SK-N-SH (cell line): Measurements from ENCODE around the gene CBY2. TPM values are rescaled to one million over a fixed set of nuclear protein-coding genes. Genes with fewer than 3 reads are reported as not detected.

Experiments used
- CTCF ChIA-PET: fragments of 300-600, 350-600 bp; formaldehyde crosslinking; extraction: SDS; loops from one replicate; lab custom pipeline; 2021; lab: Yijun Ruan, JAX
- POLR2A ChIA-PET: fragments of 350-600 bp; sonication (Branson Sonifier 250); formaldehyde crosslinking; extraction: SDS; loops from one replicate; lab custom pipeline; 2020; ENCODE audit warnings: antibody characterized with exemption, inconsistent platforms; lab: Yijun Ruan, JAX
- DNase-seq: peaks from one replicate; pipeline ENCODE4 v3.0.0; 2012
- H2AFZ ChIP-seq: fragments of 200-600 bp; sonication (generic); 2 replicates; pipeline ENCODE4 v1.8.1; 2016; ENCODE audit warnings: antibody characterized with exemption, mild to moderate bottlenecking, low read depth
- H3F3A ChIP-seq: fragments of 200-600 bp; sonication (generic); replicated peaks from 2 replicates; pipeline ENCODE3; 2016; ENCODE audit warnings: antibody characterized with exemption, mild to moderate bottlenecking; ENCODE audit not compliant: insufficient read depth
- H3K27ac ChIP-seq, 2 experiments: fragments of 200-500 bp in 1 of 2; fragments of 200-600 bp in 1 of 2; sonication (Bioruptor generic) in 1 of 2; sonication (generic), shearing (Covaris generic) in 1 of 2; 2 replicates each; pipeline versions ENCODE4 v1.5.1 to v1.6.1; 2014 to 2016; ENCODE audit warnings: low read depth in 2 of 2, inconsistent platforms in 1 of 2, low read length in 1 of 2, mild to moderate bottlenecking in 1 of 2, mixed read lengths in 1 of 2
- H3K27me3 ChIP-seq: fragments of 200-600 bp; sonication (generic), shearing (Covaris generic); 2 replicates; pipeline ENCODE4 v1.6.1; 2016; ENCODE audit warnings: mixed run types; ENCODE audit not compliant: insufficient read depth
- H3K36me3 ChIP-seq, 2 experiments: fragments of 200-500 bp in 1 of 2; fragments of 200-600 bp in 1 of 2; sonication (Bioruptor generic) in 1 of 2; sonication (generic) in 1 of 2; replicated peaks in 1 of 2; 2 replicates each; pipeline versions ENCODE3 to v1.5.1; 2014 to 2016; ENCODE audit warnings: low read length in 1 of 2, mild to moderate bottlenecking in 1 of 2; ENCODE audit not compliant: insufficient read depth in 2 of 2, control insufficient read depth in 1 of 2
- H3K4me1 ChIP-seq, 2 experiments: fragments of 200-500 bp in 1 of 2; fragments of 200-600 bp in 1 of 2; sonication (Bioruptor generic) in 1 of 2; sonication (generic), shearing (Covaris generic) in 1 of 2; 2 replicates each; pipeline versions ENCODE4 v1.5.1 to v1.6.1; 2014 to 2016; ENCODE audit warnings: low read depth in 1 of 2, low read length in 1 of 2, mixed run types in 1 of 2; ENCODE audit not compliant: insufficient read depth in 2 of 2, control insufficient read depth in 1 of 2
- H3K4me2 ChIP-seq: fragments of 200-600 bp; sonication (generic), shearing (Covaris generic); 2 replicates; pipeline ENCODE4 v1.6.1; 2017; ENCODE audit warnings: mixed run types
- H3K4me3 ChIP-seq, 2 experiments: fragments of 200-500 bp in 1 of 2; fragments of 200-600 bp in 1 of 2; sonication (Bioruptor generic) in 1 of 2; sonication (generic), shearing (Covaris generic) in 1 of 2; 2 replicates each; pipeline versions ENCODE4 v1.5.1 to v1.8.1; 2014 to 2016; ENCODE audit warnings: low read depth in 2 of 2, inconsistent platforms in 1 of 2, low read length in 1 of 2, mild to moderate bottlenecking in 1 of 2, mixed read lengths in 1 of 2, moderate library complexity in 1 of 2
- H3K79me2 ChIP-seq: fragments of 200-600 bp; sonication (generic); 2 replicates; pipeline ENCODE4 v1.8.1; 2017; ENCODE audit warnings: mild to moderate bottlenecking; ENCODE audit not compliant: insufficient read depth
- H3K9ac ChIP-seq: fragments of 200-600 bp; sonication (generic); 2 replicates; pipeline ENCODE4 v1.6.1; 2017; ENCODE audit warnings: mixed run types
- H3K9me2 ChIP-seq: fragments of 200-600 bp; sonication (generic); 2 replicates; pipeline ENCODE4 v1.6.1; 2017; ENCODE audit warnings: mixed run types
- H3K9me3 ChIP-seq: fragments of 200-600 bp; sonication (generic); 2 replicates; pipeline ENCODE4 v1.6.1; 2017; ENCODE audit warnings: mixed run types, mild to moderate bottlenecking, moderate library complexity
- H4K20me1 ChIP-seq: fragments of 200-600 bp; sonication (generic); 2 replicates; pipeline ENCODE4 v1.6.1; 2017; ENCODE audit warnings: mild to moderate bottlenecking, mixed run types; ENCODE audit not compliant: insufficient read depth
- EZH2phosphoT487 ChIP-seq: fragments of 200-600 bp; sonication (generic); IDR thresholded peaks from 2 replicates; pipeline ENCODE4 v1.6.1; 2017; ENCODE audit warnings: low read depth, mixed run types, mild to moderate bottlenecking, antibody characterized with exemption, moderate library complexity, borderline replicate concordance
- FOXJ3 ChIP-seq: sonication (generic); formaldehyde crosslinking; IDR thresholded peaks from 2 replicates; pipeline ENCODE4 v1.5.1; 2020; ENCODE audit warnings: mild to moderate bottlenecking, missing genetic modification reagents
- FOXM1 ChIP-seq: IDR thresholded peaks from 2 replicates; pipeline ENCODE4 v1.4.0; 2012; ENCODE audit warnings: low read depth, mild to moderate bottlenecking
- GATA2 ChIP-seq: sonication (generic); formaldehyde crosslinking; IDR thresholded peaks from 2 replicates; pipeline ENCODE4 v1.5.0; 2020; ENCODE audit warnings: mild to moderate bottlenecking, missing genetic modification reagents
- MEF2A ChIP-seq: IDR thresholded peaks from 2 replicates; pipeline ENCODE4 v1.4.0; 2012; ENCODE audit warnings: low read depth, borderline replicate concordance
- NRF1 ChIP-seq: IDR thresholded peaks from 2 replicates; pipeline ENCODE4 v1.6.1; 2012; ENCODE audit warnings: low read depth, mild to moderate bottlenecking, low read length
- POLR2AphosphoS5 ChIP-seq: IDR thresholded peaks from 2 replicates; pipeline ENCODE4 v1.6.1; 2012; ENCODE audit warnings: low read depth, low read length
- RAD21 ChIP-seq: IDR thresholded peaks from 2 replicates; pipeline ENCODE4 v1.6.1; 2012; ENCODE audit warnings: mild to moderate bottlenecking, low read length
- RCOR1 ChIP-seq: fragments of 150-350 bp; IDR thresholded peaks from 2 replicates; pipeline ENCODE4 v1.6.1; 2017; ENCODE audit warnings: antibody characterized with exemption, low read length
- RFX5 ChIP-seq: IDR thresholded peaks from 2 replicates; pipeline ENCODE4 v1.6.1; 2012; ENCODE audit warnings: mild to moderate bottlenecking, improper control_type of control experiment, low read length
- RXRA ChIP-seq: IDR thresholded peaks from 2 replicates; pipeline ENCODE4 v1.4.0; 2012; ENCODE audit warnings: low read depth, mild to moderate bottlenecking, borderline replicate concordance
- TAF1 ChIP-seq: IDR thresholded peaks from 2 replicates; pipeline ENCODE4 v1.6.1; 2012; ENCODE audit warnings: low read depth, mild to moderate bottlenecking, low read length, moderate library complexity, borderline replicate concordance
- YY1 ChIP-seq: IDR thresholded peaks from 2 replicates; pipeline ENCODE4 v1.4.0; 2012; ENCODE audit warnings: low read depth, mild to moderate bottlenecking
- WGBS: methylation state at CpG from one replicate; pipeline ENCODE4 v1.1.6; 2017; ENCODE audit warnings: low lambda C conversion rate; 5-methylcytosine and 5-hydroxymethylcytosine counted together
- polyA plus RNA-seq, 3 experiments: library from polyadenylated mRNA; depleted of rRNA; stranded (reverse); fragments of >200 nt; gene quantifications; 2 replicates each; pipeline ENCODE4 v1.2.3, GENCODE V29; 2012
- TF ChIP-seq, protein P1 (sequence below): IDR thresholded peaks from 2 replicates; pipeline ENCODE4; 2012
- TF ChIP-seq, protein P2 (sequence below): IDR thresholded peaks from 2 replicates; pipeline ENCODE4 v1.4.0; 2012; ENCODE audit warnings: low read depth, borderline replicate concordance
- TF ChIP-seq, protein P3 (sequence below): fragments of 150-350 bp; IDR thresholded peaks from 2 replicates; pipeline ENCODE4 v1.6.1; 2016; ENCODE audit warnings: mild to moderate bottlenecking, low read depth, low read length

Gene CBY2
- polyA plus RNA-seq, 1 of the 3 experiments (the other 2 are of a cell fraction): not detected

DNA sequence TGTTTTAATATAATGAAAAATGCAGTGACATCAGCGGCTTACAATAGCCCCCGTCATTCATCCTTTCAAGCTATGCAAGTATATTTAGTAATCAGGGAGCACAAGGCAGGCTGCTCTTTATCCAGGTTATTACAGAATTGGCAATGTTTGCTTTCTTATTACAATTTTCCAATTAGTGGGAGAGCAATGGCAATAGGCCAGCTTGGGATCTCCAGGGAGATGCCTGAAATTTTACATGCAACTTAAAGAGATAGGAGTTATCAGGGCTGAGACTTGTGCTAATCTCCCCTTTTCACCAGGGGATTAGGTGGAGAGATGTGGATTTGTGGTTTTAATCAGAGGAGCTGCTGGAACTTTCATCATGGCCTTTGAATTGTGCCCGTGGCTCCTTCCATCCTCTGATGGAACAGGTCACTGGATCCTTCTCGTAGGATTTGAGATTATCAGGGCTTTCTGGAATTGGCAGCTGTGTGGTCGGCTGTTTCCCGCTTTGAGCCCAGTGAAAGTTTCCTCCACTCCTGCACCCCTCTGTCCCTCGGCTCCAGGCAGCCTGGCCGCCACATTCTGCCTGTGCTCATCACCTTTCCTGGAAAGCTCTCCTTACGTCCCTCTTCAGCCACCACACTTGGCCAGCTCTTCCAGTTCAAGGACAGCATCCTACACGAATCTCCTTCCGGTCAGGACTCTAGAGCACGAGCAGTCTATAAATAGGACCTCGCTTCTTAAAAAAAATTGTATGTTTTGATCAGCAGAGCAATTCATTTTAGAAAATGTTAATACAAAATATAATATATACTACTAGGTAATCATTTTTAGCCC, 47.0 kb downstream of the CBY2 start:
- no peaks in the 10 kb centered on the region for H3K36me3 ChIP-seq
- no peak overlapping the region for H3K4me3 ChIP-seq
- 53% methylated on average over 13 of the region's 13 CpGs for whole genome bisulfite sequencing
- H3F3A ChIP-seq: no peaks in the 10 kb centered on the region
- DNase-seq: no peak
- no peak overlapping the region for H2AFZ ChIP-seq
- no peak for TF ChIP-seq NRF1
- TF ChIP-seq GATA2 (CRISPR knock-in tag): no peak
- no peak for TF ChIP-seq MEF2A
- TF ChIP-seq, protein P1, sequence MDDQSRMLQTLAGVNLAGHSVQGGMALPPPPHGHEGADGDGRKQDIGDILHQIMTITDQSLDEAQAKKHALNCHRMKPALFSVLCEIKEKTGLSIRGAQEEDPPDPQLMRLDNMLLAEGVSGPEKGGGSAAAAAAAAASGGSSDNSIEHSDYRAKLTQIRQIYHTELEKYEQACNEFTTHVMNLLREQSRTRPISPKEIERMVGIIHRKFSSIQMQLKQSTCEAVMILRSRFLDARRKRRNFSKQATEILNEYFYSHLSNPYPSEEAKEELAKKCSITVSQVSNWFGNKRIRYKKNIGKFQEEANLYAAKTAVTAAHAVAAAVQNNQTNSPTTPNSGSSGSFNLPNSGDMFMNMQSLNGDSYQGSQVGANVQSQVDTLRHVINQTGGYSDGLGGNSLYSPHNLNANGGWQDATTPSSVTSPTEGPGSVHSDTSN: no peak
- TF ChIP-seq RCOR1: no peak
- no peak for TF ChIP-seq FOXJ3 (CRISPR knock-in tag)
- no peak for TF ChIP-seq EZH2phosphoT487
- TF ChIP-seq TAF1: no peak
- TF ChIP-seq RFX5: no peak
- TF ChIP-seq, protein P2, sequence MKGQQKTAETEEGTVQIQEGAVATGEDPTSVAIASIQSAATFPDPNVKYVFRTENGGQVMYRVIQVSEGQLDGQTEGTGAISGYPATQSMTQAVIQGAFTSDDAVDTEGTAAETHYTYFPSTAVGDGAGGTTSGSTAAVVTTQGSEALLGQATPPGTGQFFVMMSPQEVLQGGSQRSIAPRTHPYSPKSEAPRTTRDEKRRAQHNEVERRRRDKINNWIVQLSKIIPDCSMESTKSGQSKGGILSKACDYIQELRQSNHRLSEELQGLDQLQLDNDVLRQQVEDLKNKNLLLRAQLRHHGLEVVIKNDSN: no peak
- no peak for TF ChIP-seq RXRA
- TF ChIP-seq FOXM1: no peak
- no peak for TF ChIP-seq POLR2AphosphoS5
- no peak for TF ChIP-seq RAD21
- TF ChIP-seq YY1: no peak
- TF ChIP-seq, protein P3, sequence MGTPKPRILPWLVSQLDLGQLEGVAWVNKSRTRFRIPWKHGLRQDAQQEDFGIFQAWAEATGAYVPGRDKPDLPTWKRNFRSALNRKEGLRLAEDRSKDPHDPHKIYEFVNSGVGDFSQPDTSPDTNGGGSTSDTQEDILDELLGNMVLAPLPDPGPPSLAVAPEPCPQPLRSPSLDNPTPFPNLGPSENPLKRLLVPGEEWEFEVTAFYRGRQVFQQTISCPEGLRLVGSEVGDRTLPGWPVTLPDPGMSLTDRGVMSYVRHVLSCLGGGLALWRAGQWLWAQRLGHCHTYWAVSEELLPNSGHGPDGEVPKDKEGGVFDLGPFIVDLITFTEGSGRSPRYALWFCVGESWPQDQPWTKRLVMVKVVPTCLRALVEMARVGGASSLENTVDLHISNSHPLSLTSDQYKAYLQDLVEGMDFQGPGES: no peak
- H3K27ac ChIP-seq: no peak overlapping the region
- H3K9ac ChIP-seq: no peak overlapping the region
- CTCF ChIA-PET: interaction anchor here (0.9 to 1.2 kb wide), 3 partner anchors 11 to 20 kb away, joined by 3 read pairs; no protein-coding TSS in a partner anchor
- H3K27me3 ChIP-seq: no peaks in the 10 kb centered on the region; the same call in 1 of the 2 replicates
- H3K4me2 ChIP-seq: no peak overlapping the region
- no peaks in the 10 kb centered on the region for H4K20me1 ChIP-seq
- no peaks in the 10 kb centered on the region; a peak in 2 of 4 replicates for H3K4me1 ChIP-seq
- no peaks in the 10 kb centered on the region for H3K79me2 ChIP-seq
- POLR2A ChIA-PET: interaction anchor here (0.6 kb wide), 1 partner anchor 31 kb away, joined by 3 read pairs; no protein-coding TSS in a partner anchor
- H3K9me3 ChIP-seq: no peaks in the 10 kb centered on the region
- no peaks in the 10 kb centered on the region for H3K9me2 ChIP-seq
